Activated effector memory CD4-positive, alpha-beta T cell treated with Interleukin-2 at 50 U/mL for 16 hours (primary cell): ENCODE data around the gene GLIS1.

ENCODE experiments used
- DNase-seq: peaks from one replicate; pipeline ENCODE4 v3.0.0-alpha.2; 2020

Gene GLIS1

DNA sequence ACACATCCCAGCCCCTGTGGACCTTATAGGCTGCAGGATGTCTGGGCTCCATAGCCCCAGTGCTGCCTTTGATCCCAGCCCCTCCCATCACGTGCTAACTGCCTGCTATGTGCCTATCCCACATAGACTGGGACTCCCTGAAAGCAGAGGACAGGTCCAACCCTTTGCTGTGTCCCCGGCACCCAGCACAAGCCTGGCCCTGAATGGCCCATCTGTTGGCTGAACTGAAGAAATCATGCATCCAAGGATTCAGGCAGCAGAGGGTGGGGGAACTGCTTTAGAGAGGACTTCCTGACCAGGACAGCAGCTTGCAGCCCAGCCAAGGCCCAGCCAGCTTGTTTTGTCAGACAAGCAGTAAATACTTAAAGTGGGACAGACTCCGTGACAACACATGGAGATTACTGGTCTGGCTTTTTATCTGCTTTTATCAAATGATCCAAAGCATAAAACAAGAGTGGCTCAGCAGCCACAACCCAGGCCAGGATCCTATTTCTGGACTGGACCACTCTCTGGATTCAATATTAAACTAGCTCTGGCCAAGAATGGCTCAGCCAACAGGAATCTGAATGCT lies 69.3 kb downstream of the GLIS1 start:
- no peak for DNase-seq

GRCh38 chr1:53666566-53666965 lies 72.4 kb downstream of the GLIS1 start:
- no peak for DNase-seq

- DNase-seq, result no peak
Measured at GRCh38 chr1:53665996-53666395, 73.0 kb downstream of the GLIS1 start.

DNA sequence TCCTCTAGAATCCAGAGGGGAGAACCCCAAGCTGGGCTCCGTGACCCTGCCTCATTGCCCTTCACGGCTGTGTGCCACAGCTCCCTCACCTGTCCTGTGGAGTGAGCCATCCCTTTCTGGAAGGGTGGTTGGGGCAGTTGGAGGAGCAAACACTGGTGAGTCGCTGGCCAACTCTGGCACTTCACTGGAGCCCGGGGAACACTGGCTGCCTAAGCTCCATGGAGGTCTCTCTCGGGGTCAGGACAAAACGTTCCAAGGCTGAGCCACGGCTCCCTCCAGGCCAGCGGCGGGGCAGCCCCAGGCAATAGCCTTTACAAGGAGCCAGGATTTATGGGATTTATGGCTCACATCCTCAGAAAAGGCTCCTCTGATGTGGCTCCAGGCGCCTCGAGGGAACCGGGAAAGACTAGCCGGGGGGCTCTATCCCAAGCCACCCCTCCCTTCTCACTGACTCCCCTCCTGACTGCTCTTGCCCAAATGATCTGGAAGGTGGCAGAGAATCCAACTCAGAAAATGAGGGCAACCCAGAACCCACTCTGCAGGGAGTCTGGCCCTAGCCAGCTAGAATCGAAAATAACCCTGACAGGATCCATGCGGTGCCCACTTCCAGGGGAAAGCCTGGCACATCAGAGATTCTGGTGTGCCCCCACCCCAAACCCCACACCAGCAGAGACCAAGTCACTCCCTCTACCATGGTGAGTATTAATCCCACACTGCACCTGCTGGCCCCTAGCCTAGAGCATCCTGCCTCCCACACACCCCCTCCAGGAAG lies 75.2 kb downstream of the GLIS1 start:
- no peak for DNase-seq

- DNase-seq, result no peak
Measured at GRCh38 chr1:53662951-53663350, 76.0 kb downstream of the GLIS1 start.

GRCh38 chr1:53662169-53662568 lies 76.8 kb downstream of the GLIS1 start:
- no peak for DNase-seq

DNA sequence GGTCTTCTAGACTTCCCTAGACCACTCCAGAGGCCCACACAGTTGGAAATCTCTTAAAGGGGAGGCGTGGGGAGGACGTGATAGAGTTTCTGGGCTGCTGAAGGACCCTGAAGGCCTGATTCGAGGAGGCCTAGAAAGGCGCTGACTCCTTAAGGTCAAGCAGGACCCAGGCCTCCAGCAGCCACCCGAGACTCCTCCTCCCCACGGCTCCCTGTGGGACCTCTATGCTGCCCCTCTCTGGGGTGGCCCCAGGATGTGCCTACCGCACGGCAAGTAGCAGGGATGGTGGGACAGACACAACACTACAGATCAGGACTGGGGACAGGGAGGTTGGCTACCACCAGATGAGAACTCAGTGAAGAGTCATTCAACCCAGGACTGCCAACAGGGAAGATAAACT lies 77.5 kb downstream of the GLIS1 start:
- no peak for DNase-seq

DNA sequence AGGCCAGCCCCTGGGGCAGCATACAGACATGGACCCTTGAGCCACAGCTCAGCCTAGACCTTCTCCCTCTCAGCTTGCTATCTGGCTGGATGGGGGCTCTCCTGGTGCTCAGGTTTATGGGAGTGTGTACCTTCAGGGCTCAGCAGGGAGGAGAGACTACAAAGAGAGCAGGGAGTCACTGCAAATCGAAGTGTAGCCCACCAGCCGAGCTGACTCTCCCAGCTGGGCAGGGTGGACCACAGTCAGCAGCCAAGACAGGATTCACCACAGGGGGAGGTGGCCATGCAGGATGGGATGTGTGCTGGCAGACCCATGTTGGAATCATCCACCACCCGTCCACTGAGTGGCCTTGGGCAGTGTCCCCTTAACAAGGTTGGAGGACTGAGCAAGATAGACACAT lies 78.3 kb downstream of the GLIS1 start:
- no peak for DNase-seq

DNA sequence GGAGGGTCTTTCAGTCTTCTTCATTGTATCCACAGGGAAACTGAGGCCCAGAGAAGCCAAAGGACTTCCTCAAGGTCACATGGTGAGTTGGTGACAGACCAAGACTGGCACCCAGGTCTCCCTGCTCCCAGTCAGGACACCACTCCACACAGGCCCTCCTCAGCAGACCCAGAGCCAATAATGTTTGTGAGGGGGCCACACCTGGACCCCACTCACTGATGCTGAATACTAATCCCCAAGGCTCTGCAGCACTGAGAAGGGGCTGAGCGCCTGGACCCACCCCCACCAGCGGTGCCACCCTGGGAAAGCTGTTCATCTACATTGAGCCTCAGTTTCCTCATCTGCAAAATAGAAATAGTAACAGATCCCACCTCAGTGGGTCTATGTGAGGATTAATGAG lies 79.5 kb downstream of the GLIS1 start:
- DNase-seq, result no peak

DNA sequence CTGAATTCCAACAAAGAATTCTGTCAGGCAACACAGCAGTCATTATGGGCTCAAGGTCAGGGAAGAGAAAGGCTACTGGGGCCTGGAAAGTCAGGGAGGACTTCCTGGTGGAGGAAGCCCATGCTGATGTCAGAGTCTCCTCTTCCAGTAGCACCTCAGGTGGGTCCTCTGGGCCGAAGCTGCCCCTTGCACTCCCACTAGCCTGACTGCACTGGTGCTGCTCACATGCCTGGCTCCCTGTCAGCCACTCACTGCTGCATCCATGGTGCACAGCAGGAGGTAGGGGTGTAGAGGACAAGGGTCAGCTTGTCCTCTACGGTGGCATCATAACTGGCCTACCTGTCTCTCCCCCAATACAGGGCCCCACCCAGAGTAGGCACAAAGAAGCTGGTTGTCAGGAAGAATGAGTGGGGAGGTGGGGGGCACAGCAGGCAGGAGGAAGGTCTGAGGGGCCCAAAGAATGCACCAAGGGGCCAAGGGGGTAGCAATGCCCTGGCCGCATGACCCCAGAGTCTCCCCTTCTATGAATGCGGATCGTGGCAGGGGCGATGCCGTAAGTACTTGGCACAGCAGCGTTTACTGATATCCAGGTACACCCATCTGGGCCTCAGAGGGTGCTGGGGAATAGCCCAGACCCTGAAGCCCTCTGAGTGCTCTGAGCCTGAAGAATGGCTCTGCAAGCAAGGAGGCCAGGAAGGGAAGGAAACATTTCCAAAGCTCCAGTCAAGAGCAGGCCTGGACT lies 80.3 kb downstream of the GLIS1 start:
- no peak for DNase-seq

- no peak for DNase-seq
Measured at GRCh38 chr1:53657891-53658396, 81.0 kb downstream of the GLIS1 start.

- DNase-seq, result no peak
Measured at GRCh38 chr1:53657531-53657805, 81.5 kb downstream of the GLIS1 start.

GRCh38 chr1:53656747-53657530 lies 82.0 kb downstream of the GLIS1 start:
- no peak for DNase-seq

DNA sequence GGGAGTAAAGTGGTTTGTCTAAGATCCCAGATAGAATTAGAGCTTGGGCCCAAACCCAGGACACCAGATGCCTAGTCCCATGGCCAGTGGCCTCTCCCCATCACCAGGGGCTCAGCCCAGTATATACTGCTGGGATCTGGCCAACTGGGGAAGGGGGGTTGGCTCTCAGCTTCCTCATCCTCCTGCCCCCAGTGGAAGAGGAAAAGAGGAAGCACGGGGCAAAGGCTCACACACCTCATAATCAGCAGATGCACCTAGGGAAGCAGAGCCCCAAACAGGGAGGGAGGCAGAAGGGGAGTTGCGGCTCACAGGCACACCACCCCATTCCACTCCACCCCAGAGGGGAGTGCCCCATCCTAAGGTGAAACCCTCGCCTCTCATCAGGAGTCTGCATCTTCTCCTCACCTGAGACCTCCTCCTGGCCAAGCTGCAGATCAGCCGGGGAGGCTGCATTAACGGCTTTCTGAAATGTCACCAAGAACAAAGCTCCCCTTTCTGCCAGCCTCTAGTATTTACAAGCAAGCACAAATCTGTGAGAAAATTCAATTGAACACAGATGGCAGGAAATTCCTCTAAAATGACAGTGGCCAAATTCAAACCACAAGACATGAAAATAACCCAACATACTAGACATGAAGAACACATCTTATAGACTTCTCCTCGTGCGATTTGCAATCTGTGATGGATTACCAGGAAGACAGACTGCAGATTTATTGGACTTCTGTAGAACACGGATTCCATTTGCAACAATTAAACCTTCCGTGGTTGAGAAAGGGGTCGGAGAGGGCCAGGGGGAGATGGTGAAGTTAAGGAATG lies 82.8 kb downstream of the GLIS1 start:
- DNase-seq, result no peak

- no peak for DNase-seq
Measured at GRCh38 chr1:53654216-53655210, 84.5 kb downstream of the GLIS1 start.

- no peak for DNase-seq
Measured at GRCh38 chr1:53653631-53654030, 85.3 kb downstream of the GLIS1 start.

GRCh38 chr1:53653200-53653575 lies 85.8 kb downstream of the GLIS1 start:
- DNase-seq, result no peak

- DNase-seq, result no peak
Measured at GRCh38 chr1:53652441-53653199, 86.3 kb downstream of the GLIS1 start.

- DNase-seq, result no peak
Measured at GRCh38 chr1:53651356-53651755, 87.6 kb downstream of the GLIS1 start.

DNA sequence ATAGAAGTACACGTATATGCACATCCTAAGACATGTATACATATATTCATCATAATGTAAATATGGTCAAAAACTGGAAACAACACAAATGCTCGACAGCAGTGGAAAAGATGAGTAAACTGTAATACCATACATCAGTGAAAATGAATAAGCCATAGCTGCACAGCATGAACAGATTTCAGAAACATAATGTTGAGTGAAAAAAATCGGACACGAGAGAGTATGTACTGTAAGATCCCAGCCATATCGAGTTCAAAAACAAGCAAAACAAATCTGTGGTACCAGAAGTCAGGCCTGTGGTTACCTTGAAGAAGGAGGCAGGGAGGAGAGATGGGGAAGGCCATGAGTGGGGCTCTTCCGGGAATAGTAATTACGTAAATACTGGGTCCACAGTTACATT lies 90.4 kb downstream of the GLIS1 start:
- DNase-seq, result no peak
